Liver (tissue), 9 donors: ENCODE measurements around the gene PITRM1. TPM values are rescaled to one million over a fixed set of nuclear protein-coding genes. Genes with fewer than 3 reads are reported as not detected.

Experiments
- DNase-seq: peaks from one replicate; pipeline ENCODE4 v3.0.0-alpha.2; 2017; ENCODE audit warnings: low spot score
- H3K27ac ChIP-seq, 2 donors: one replicate each; pipeline ENCODE4 v1.7.0; 2013; ENCODE audit warnings: inconsistent platforms in 2 of 2, low read length in 2 of 2, control low read depth in 1 of 2, low read depth in 1 of 2, mild to moderate bottlenecking in 1 of 2
- H3K27me3 ChIP-seq, 4 donors: one replicate each; pipeline versions ENCODE4 v1.6.1 to v1.7.0; 2013; ENCODE audit warnings: low read length in 3 of 4, inconsistent platforms in 1 of 4, mild to moderate bottlenecking in 1 of 4, moderate library complexity in 1 of 4; ENCODE audit not compliant: control insufficient read depth in 4 of 4, insufficient read depth in 4 of 4
- H3K36me3 ChIP-seq, 4 donors: one replicate each; pipeline versions ENCODE4 v1.6.1 to v1.7.0; 2013; ENCODE audit warnings: low read length in 3 of 4, mild to moderate bottlenecking in 3 of 4, low read depth in 1 of 4, moderate library complexity in 1 of 4; ENCODE audit not compliant: control insufficient read depth in 4 of 4, insufficient read depth in 3 of 4
- H3K4me1 ChIP-seq, 4 donors: one replicate each; pipeline versions ENCODE4 v1.6.1 to v1.7.0; 2013; ENCODE audit warnings: low read length in 3 of 4, mild to moderate bottlenecking in 3 of 4, moderate library complexity in 1 of 4; ENCODE audit not compliant: control insufficient read depth in 4 of 4, insufficient read depth in 4 of 4
- H3K4me3 ChIP-seq, 3 donors: one replicate each; pipeline versions ENCODE4 v1.6.1 to v1.7.0; 2013; ENCODE audit warnings: low read length in 3 of 3, control low read depth in 1 of 3, low read depth in 1 of 3, mild to moderate bottlenecking in 1 of 3
- H3K9ac ChIP-seq, 2 donors: one replicate each; pipeline ENCODE4 v1.7.0; 2013; ENCODE audit warnings: low read length in 2 of 2, mild to moderate bottlenecking in 2 of 2, moderate library complexity in 2 of 2, control low read depth in 1 of 2, low read depth in 1 of 2
- H3K9me3 ChIP-seq, 4 donors: one replicate each; pipeline versions ENCODE4 v1.6.1 to v1.7.0; 2013; ENCODE audit warnings: low read length in 3 of 4; ENCODE audit not compliant: control insufficient read depth in 4 of 4
- EGR1 ChIP-seq, 2 donors: IDR thresholded peaks; 2 replicates each; pipeline ENCODE4 v1.6.1; 2016 to 2018; ENCODE audit warnings: antibody characterized with exemption in 2 of 2, low read depth in 2 of 2
- FOXA1 ChIP-seq: IDR thresholded peaks from 2 replicates; pipeline ENCODE4 v1.6.1; 2016; ENCODE audit warnings: antibody characterized with exemption
- FOXA2 ChIP-seq: IDR thresholded peaks from 2 replicates; pipeline ENCODE4 v1.6.1; 2016; ENCODE audit warnings: antibody characterized with exemption
- GABPA ChIP-seq, 2 donors: IDR thresholded peaks in 1 of 2; conservative IDR thresholded peaks in 1 of 2; 2 replicates each; pipeline ENCODE4 v1.6.1; 2016; ENCODE audit warnings: antibody characterized with exemption in 2 of 2, mild to moderate bottlenecking in 1 of 2, moderate library complexity in 1 of 2
- HNF4A ChIP-seq, 2 donors: conservative IDR thresholded peaks; 2 replicates each; pipeline ENCODE4 v1.6.1; 2016; ENCODE audit warnings: antibody characterized with exemption in 2 of 2, mild to moderate bottlenecking in 2 of 2
- HNF4G ChIP-seq: IDR thresholded peaks from 2 replicates; pipeline ENCODE4 v1.6.1; 2016; ENCODE audit warnings: antibody characterized with exemption
- JUND ChIP-seq, 2 donors: IDR thresholded peaks; 2 replicates each; pipeline ENCODE4 v1.6.1; 2016; ENCODE audit warnings: antibody characterized with exemption in 2 of 2
- NR2F2 ChIP-seq: IDR thresholded peaks from 2 replicates; pipeline ENCODE4 v1.6.1; 2016; ENCODE audit warnings: antibody characterized with exemption
- RAD21 ChIP-seq, 2 donors: IDR thresholded peaks; 2 replicates each; pipeline ENCODE4 v1.6.1; 2016; ENCODE audit warnings: antibody characterized with exemption in 2 of 2, mild to moderate bottlenecking in 2 of 2
- RXRA ChIP-seq, 2 donors: IDR thresholded peaks; 2 replicates each; pipeline ENCODE4 v1.6.1; 2017 to 2018; ENCODE audit warnings: antibody characterized with exemption in 2 of 2, mild to moderate bottlenecking in 1 of 2
- SP1 ChIP-seq: IDR thresholded peaks from 2 replicates; pipeline ENCODE4 v1.6.1; 2018; ENCODE audit warnings: antibody characterized with exemption, mild to moderate bottlenecking
- TAF1 ChIP-seq: conservative IDR thresholded peaks from 2 replicates; pipeline ENCODE4 v1.6.1; 2016; ENCODE audit warnings: antibody characterized with exemption, mild to moderate bottlenecking
- YY1 ChIP-seq: IDR thresholded peaks from 2 replicates; pipeline ENCODE4 v1.6.1; 2016; ENCODE audit warnings: antibody characterized with exemption, mild to moderate bottlenecking
- WGBS: extraction: QIAGEN DNeasy Blood & Tissue Kit; methylation state at CpG from one replicate; pipeline ENCODE4 v1.1.7; 2013; 5-methylcytosine and 5-hydroxymethylcytosine counted together
- polyA plus RNA-seq, 2 donors: library from polyadenylated mRNA; stranded (reverse) in 1 of 2; unstranded in 1 of 2; fragments of 200-250 nt in 1 of 2; fragments of >200 nt in 1 of 2; fragmentation: Nextera tagmentation in 1 of 2; extraction: Ambion mirVana in 1 of 2; gene quantifications; one replicate each; pipeline versions ENCODE4 v1.2.1 to v1.2.3, GENCODE V29; 2013 to 2015
- total RNA-seq, 2 donors: library from RNA; depleted of rRNA; stranded (reverse); fragments of >200 nt; gene quantifications; one replicate each; pipeline ENCODE4 v1.2.3, GENCODE V29; 2014
- TF ChIP-seq, protein P1 (sequence below): IDR thresholded peaks from 2 replicates; pipeline ENCODE4 v1.6.1; 2016; ENCODE audit warnings: antibody characterized with exemption
- TF ChIP-seq, protein P2 (sequence below): IDR thresholded peaks from 2 replicates; pipeline ENCODE4 v1.6.1; 2016; ENCODE audit warnings: antibody characterized with exemption, mild to moderate bottlenecking
- TF ChIP-seq, protein P3 (sequence below): fragments of 150-350 bp; IDR thresholded peaks from 2 replicates; pipeline ENCODE4 v1.5.1; 2017; ENCODE audit warnings: improper control_type of control experiment, low read depth, low read length; ENCODE audit not compliant: missing input control
- donor health status: healthy.
- donor health status: healthy.
- donor health status: healthy.
- donor health status: healthy.
- donor health status: healthy.

The PITRM1 gene
- total and polyA plus RNA-seq, 4 donors = 21.1 to 43.1 (median 27.7) TPM

DNA sequence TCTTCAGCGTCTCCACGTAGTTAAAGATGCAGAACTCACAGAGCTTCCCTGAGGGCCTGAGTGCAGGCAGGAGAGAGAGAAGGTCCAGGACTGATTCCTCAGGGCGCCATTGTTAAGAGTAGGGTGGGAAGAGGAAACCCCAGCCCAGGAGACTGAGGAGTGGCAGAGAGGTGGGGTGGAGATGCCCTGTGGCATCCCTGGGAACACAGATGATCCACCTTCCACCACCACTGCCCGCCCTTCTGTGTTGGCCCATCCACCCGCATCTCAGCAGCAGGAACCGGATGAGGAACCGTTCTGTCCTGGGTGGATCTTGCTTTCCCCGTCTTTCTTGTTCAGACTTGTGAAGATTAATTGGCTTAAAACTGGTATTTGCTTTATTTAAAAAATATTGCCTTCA is 56.9 kb downstream of the PITRM1 start:
- H3K4me1 ChIP-seq = peaks cover 0 to 9% (median 6%) of the 10 kb centered on the region in 4 donors
- no peak overlapping the region for H3K9ac ChIP-seq
- WGBS = 90% methylated on average over 8 of the region's 8 CpGs
- H3K36me3 ChIP-seq = peaks cover 0 to 3% (median 0%) of the 10 kb centered on the region in 4 donors
- H3K27me3 ChIP-seq = no peaks in the 10 kb centered on the region
- no peak for TF ChIP-seq FOXA2
- no peak for TF ChIP-seq JUND (IDR thresholded peaks at IDR 0.05)
- TF ChIP-seq GABPA (IDR thresholded peaks at IDR 0.05 in 1 of 2, conservative IDR thresholded peaks at IDR 0.05 in 1 of 2) = no peak
- TF ChIP-seq, protein P1, sequence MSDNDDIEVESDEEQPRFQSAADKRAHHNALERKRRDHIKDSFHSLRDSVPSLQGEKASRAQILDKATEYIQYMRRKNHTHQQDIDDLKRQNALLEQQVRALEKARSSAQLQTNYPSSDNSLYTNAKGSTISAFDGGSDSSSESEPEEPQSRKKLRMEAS = no peak
- no peak for TF ChIP-seq SP1
- TF ChIP-seq RAD21 (IDR thresholded peaks at IDR 0.05) = no peak
- no peak for TF ChIP-seq HNF4G
- TF ChIP-seq, protein P2, sequence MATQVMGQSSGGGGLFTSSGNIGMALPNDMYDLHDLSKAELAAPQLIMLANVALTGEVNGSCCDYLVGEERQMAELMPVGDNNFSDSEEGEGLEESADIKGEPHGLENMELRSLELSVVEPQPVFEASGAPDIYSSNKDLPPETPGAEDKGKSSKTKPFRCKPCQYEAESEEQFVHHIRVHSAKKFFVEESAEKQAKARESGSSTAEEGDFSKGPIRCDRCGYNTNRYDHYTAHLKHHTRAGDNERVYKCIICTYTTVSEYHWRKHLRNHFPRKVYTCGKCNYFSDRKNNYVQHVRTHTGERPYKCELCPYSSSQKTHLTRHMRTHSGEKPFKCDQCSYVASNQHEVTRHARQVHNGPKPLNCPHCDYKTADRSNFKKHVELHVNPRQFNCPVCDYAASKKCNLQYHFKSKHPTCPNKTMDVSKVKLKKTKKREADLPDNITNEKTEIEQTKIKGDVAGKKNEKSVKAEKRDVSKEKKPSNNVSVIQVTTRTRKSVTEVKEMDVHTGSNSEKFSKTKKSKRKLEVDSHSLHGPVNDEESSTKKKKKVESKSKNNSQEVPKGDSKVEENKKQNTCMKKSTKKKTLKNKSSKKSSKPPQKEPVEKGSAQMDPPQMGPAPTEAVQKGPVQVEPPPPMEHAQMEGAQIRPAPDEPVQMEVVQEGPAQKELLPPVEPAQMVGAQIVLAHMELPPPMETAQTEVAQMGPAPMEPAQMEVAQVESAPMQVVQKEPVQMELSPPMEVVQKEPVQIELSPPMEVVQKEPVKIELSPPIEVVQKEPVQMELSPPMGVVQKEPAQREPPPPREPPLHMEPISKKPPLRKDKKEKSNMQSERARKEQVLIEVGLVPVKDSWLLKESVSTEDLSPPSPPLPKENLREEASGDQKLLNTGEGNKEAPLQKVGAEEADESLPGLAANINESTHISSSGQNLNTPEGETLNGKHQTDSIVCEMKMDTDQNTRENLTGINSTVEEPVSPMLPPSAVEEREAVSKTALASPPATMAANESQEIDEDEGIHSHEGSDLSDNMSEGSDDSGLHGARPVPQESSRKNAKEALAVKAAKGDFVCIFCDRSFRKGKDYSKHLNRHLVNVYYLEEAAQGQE = no peak
- TF ChIP-seq FOXA1 = no peak
- no peak for DNase-seq
- H3K4me3 ChIP-seq = no peak overlapping the region
- no peak overlapping the region for H3K27ac ChIP-seq
- H3K9me3 ChIP-seq = no peaks in the 10 kb centered on the region

DNA sequence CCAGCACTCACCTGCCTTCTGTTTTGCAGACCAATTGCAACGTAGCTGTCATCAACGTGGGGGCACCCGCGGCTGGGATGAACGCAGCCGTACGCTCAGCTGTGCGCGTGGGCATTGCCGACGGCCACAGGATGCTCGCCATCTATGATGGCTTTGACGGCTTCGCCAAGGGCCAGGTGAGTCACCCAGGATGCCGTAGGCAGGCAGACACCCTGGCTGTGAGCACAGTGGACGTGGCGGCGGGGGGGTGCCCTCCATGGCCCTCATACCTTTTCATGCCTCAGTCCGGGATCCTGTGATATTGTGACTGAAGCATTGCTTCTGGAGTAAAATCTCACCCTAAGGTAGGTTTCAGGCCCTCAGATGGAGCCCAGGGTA is 59.2 kb downstream of the PITRM1 start:
- 94% methylated on average over 19 of the region's 19 CpGs for WGBS
- H3K9me3 ChIP-seq = no peaks in the 10 kb centered on the region
- H3K9ac ChIP-seq = no peak overlapping the region
- no peaks in the 10 kb centered on the region for H3K27me3 ChIP-seq
- DNase-seq = no peak
- no peak overlapping the region for H3K4me3 ChIP-seq
- peaks cover 0 to 2% (median 0%) of the 10 kb centered on the region in 4 donors for H3K36me3 ChIP-seq
- no peak overlapping the region for H3K27ac ChIP-seq
- peaks cover 0 to 9% (median 6%) of the 10 kb centered on the region in 4 donors for H3K4me1 ChIP-seq
- TF ChIP-seq EGR1 (IDR thresholded peaks at IDR 0.05; ENCODE audit: low read depth in 2 of 2) = no peak
- TF ChIP-seq HNF4A (conservative IDR thresholded peaks at IDR 0.05) = no peak
- TF ChIP-seq HNF4G = no peak
- no peak for TF ChIP-seq NR2F2
- TF ChIP-seq JUND (IDR thresholded peaks at IDR 0.05) = no peak
- no peak for TF ChIP-seq RAD21 (IDR thresholded peaks at IDR 0.05)
- no peak for TF ChIP-seq YY1
- no peak for TF ChIP-seq RXRA (IDR thresholded peaks at IDR 0.05)
- no peak for TF ChIP-seq FOXA2
- TF ChIP-seq SP1 = no peak
- no peak for TF ChIP-seq TAF1
- TF ChIP-seq, protein P3, sequence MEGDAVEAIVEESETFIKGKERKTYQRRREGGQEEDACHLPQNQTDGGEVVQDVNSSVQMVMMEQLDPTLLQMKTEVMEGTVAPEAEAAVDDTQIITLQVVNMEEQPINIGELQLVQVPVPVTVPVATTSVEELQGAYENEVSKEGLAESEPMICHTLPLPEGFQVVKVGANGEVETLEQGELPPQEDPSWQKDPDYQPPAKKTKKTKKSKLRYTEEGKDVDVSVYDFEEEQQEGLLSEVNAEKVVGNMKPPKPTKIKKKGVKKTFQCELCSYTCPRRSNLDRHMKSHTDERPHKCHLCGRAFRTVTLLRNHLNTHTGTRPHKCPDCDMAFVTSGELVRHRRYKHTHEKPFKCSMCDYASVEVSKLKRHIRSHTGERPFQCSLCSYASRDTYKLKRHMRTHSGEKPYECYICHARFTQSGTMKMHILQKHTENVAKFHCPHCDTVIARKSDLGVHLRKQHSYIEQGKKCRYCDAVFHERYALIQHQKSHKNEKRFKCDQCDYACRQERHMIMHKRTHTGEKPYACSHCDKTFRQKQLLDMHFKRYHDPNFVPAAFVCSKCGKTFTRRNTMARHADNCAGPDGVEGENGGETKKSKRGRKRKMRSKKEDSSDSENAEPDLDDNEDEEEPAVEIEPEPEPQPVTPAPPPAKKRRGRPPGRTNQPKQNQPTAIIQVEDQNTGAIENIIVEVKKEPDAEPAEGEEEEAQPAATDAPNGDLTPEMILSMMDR = no peak
